GM12878 (cell line): Measurements from ENCODE around the gene CFAP157.

Source experiments
- CBX3 ChIP-seq: fragments of 200-600 bp; sonication (generic); IDR thresholded peaks from 2 replicates; pipeline ENCODE4 v1.6.1; 2016; ENCODE audit warnings: low read depth, borderline replicate concordance
- CHD1 ChIP-seq: IDR thresholded peaks from 2 replicates; pipeline ENCODE4 v1.6.1; 2012; ENCODE audit warnings: low read depth, low read length, improper control_type of control experiment
- EP300 ChIP-seq, 2 experiments: fragments of 150-350 bp in 1 of 2; IDR thresholded peaks; 2 replicates each; pipeline ENCODE4 v1.6.1; 2011 to 2012; ENCODE audit warnings: low read depth in 2 of 2, low read length in 2 of 2, borderline replicate concordance in 1 of 2, improper control_type of control experiment in 1 of 2, inconsistent platforms in 1 of 2; ENCODE audit not compliant: control insufficient read depth in 1 of 2
- FOXM1 ChIP-seq: IDR thresholded peaks from 2 replicates; pipeline ENCODE4 v1.6.1; 2012; ENCODE audit warnings: low read depth, mild to moderate bottlenecking, inconsistent platforms, low read length, moderate library complexity
- KAT2A ChIP-seq: conservative IDR thresholded peaks from 2 replicates; pipeline ENCODE4 v1.6.1; 2011; ENCODE audit warnings: low read depth, low read length; ENCODE audit not compliant: control insufficient read depth
- KLF5 ChIP-seq: fragments of 450-650 bp; IDR thresholded peaks from 2 replicates; pipeline ENCODE4 v1.6.1; 2014; ENCODE audit warnings: mild to moderate bottlenecking; ENCODE audit not compliant: partially characterized antibody
- PML ChIP-seq: IDR thresholded peaks from 2 replicates; pipeline ENCODE4 v1.6.1; 2012; ENCODE audit warnings: low read length, inconsistent platforms
- POLR2A ChIP-seq: IDR thresholded peaks from 2 replicates; pipeline ENCODE4 v1.6.1; 2011; ENCODE audit warnings: low read depth, mild to moderate bottlenecking, low read length
- RAD51 ChIP-seq: fragments of 450-650 bp; IDR thresholded peaks from 2 replicates; pipeline ENCODE4 v1.6.1; 2016; ENCODE audit warnings: moderate library complexity, mild to moderate bottlenecking, inconsistent platforms
- YY1 ChIP-seq: IDR thresholded peaks from 2 replicates; pipeline ENCODE4 v1.6.1; 2011; ENCODE audit warnings: low read depth, mild to moderate bottlenecking, low read length
- ZSCAN29 ChIP-seq: fragments of 450-650 bp; IDR thresholded peaks from 2 replicates; pipeline ENCODE4 v1.6.1; 2017; ENCODE audit warnings: mild to moderate bottlenecking, moderate library complexity
- TF ChIP-seq, protein P1 (sequence below): fragments of 450-650 bp; IDR thresholded peaks from 2 replicates; pipeline ENCODE4 v1.6.1; 2014; ENCODE audit warnings: mild to moderate bottlenecking
- TF ChIP-seq, protein P2 (sequence below), 3 experiments: IDR thresholded peaks in 2 of 3; conservative IDR thresholded peaks in 1 of 3; 2 replicates each; pipeline ENCODE4 v1.5.1; 2011; ENCODE audit warnings: low read depth in 3 of 3, low read length in 3 of 3, mild to moderate bottlenecking in 3 of 3, control low read depth in 2 of 3, moderate library complexity in 2 of 3, inconsistent platforms in 1 of 3, mixed read lengths in 1 of 3; ENCODE audit not compliant: control insufficient read depth in 2 of 3, insufficient read depth in 1 of 3; ENCODE audit errors: extremely low read depth in 1 of 3
- TF ChIP-seq, protein P3 (sequence below): IDR thresholded peaks from 2 replicates; pipeline ENCODE4 v1.6.1; 2011; ENCODE audit warnings: low read depth, low read length, improper control_type of control experiment, borderline replicate concordance

DNA sequence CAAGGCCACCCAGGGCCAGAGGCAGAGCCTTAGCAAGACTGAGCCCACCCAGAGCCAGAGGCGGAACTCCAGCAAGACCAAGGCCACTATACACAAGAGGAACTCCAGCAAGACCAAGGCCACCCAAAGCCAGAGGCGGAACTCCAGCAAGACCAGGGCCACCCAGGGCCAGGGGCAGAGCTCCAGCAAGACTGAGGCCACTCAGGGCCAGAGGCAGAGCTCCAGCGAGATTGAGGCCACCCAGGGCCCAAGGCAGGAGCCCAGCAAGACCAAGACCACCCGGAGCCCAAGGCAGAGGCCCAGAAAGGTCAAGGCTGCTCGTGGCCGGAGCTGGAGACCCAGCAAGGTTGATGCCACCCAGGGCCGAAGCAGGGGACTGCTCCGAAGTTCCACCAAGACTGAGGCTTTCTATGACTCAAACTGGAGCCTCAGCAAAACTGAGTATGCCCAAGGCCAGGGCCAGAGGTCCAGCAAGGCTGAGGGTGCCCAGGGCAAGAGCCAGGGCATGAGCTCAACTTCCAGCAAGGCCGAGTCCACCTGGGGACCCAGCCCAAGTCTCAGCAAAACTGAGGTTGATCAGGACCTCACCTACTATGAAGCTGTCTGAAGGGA, 24.1 kb downstream of the CFAP157 start:
- TF ChIP-seq ZSCAN29, result no peak
- TF ChIP-seq, protein P1, sequence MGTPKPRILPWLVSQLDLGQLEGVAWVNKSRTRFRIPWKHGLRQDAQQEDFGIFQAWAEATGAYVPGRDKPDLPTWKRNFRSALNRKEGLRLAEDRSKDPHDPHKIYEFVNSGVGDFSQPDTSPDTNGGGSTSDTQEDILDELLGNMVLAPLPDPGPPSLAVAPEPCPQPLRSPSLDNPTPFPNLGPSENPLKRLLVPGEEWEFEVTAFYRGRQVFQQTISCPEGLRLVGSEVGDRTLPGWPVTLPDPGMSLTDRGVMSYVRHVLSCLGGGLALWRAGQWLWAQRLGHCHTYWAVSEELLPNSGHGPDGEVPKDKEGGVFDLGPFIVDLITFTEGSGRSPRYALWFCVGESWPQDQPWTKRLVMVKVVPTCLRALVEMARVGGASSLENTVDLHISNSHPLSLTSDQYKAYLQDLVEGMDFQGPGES, result no peak
- no peak for TF ChIP-seq YY1
- no peak for TF ChIP-seq RAD51
- TF ChIP-seq, protein P2, sequence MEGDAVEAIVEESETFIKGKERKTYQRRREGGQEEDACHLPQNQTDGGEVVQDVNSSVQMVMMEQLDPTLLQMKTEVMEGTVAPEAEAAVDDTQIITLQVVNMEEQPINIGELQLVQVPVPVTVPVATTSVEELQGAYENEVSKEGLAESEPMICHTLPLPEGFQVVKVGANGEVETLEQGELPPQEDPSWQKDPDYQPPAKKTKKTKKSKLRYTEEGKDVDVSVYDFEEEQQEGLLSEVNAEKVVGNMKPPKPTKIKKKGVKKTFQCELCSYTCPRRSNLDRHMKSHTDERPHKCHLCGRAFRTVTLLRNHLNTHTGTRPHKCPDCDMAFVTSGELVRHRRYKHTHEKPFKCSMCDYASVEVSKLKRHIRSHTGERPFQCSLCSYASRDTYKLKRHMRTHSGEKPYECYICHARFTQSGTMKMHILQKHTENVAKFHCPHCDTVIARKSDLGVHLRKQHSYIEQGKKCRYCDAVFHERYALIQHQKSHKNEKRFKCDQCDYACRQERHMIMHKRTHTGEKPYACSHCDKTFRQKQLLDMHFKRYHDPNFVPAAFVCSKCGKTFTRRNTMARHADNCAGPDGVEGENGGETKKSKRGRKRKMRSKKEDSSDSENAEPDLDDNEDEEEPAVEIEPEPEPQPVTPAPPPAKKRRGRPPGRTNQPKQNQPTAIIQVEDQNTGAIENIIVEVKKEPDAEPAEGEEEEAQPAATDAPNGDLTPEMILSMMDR (IDR thresholded peaks at IDR 0.05 in 2 of 3, conservative IDR thresholded peaks at IDR 0.05 in 1 of 3; ENCODE audit: control insufficient read depth in 2 of 3, extremely low read depth in 1 of 3, insufficient read depth in 1 of 3, low read depth in 3 of 3, low read length in 3 of 3), result no peak
- no peak for TF ChIP-seq CHD1
- no peak for TF ChIP-seq EP300 (IDR thresholded peaks at IDR 0.05; ENCODE audit: borderline replicate concordance in 1 of 2, control insufficient read depth in 1 of 2, low read depth in 2 of 2, low read length in 2 of 2)
- no peak for TF ChIP-seq POLR2A
- no peak for TF ChIP-seq KLF5
- no peak for TF ChIP-seq CBX3
- TF ChIP-seq FOXM1, result no peak
- TF ChIP-seq, protein P3, sequence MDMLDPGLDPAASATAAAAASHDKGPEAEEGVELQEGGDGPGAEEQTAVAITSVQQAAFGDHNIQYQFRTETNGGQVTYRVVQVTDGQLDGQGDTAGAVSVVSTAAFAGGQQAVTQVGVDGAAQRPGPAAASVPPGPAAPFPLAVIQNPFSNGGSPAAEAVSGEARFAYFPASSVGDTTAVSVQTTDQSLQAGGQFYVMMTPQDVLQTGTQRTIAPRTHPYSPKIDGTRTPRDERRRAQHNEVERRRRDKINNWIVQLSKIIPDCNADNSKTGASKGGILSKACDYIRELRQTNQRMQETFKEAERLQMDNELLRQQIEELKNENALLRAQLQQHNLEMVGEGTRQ, result no peak
- TF ChIP-seq KAT2A, result no peak
- no peak for TF ChIP-seq PML
